ENCODE measurements around the gene ZNHIT2.

ZNHIT2 gene

DNA sequence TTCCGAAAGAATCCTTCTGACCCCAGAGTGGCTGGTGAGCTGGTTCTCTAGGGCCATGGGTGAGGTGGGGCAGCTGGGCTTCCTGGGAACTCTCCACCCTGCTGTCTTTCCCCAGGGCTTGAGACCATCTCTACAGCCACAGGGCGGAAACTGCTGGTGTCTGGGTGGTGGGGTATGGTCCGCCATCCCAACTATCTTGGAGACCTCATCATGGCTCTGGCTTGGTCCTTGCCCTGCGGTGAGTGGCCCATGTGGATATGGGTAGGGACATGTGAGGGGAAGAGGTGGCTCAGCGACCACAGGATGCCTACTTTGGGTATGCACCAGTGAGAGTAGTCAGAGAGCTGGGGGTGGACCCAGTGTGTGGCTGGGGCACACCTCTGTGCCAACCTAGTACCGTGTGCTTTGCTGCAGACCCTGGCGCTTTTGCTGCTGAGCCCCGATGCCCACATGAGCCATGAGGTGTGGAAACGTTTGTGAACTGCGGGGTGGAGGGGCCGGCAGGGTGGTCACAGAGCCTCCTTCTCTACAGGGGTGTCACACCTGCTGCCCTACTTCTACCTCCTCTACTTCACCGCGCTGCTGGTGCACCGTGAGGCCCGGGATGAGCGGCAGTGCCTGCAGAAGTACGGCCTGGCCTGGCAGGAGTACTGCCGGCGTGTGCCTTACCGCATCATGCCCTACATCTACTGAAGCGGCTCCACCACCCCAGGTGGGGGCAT is 2.0 kb downstream of the ZNHIT2 start:
- TF ChIP-seq POLR2AphosphoS5 (IDR thresholded peaks at IDR 0.05; ENCODE audit: low read depth, low read length) (no peak; the same call in 1 of the 2 replicates), POLR2A (IDR thresholded peaks at IDR 0.05; ENCODE audit: low read depth, low read length) (peak; percentile 62; the same call in 1 of the 2 replicates), TAF1 (IDR thresholded peaks at IDR 0.05; ENCODE audit: borderline replicate concordance, low read depth, low read length) (no peak)
- FAIRE-seq: no peak

DNA sequence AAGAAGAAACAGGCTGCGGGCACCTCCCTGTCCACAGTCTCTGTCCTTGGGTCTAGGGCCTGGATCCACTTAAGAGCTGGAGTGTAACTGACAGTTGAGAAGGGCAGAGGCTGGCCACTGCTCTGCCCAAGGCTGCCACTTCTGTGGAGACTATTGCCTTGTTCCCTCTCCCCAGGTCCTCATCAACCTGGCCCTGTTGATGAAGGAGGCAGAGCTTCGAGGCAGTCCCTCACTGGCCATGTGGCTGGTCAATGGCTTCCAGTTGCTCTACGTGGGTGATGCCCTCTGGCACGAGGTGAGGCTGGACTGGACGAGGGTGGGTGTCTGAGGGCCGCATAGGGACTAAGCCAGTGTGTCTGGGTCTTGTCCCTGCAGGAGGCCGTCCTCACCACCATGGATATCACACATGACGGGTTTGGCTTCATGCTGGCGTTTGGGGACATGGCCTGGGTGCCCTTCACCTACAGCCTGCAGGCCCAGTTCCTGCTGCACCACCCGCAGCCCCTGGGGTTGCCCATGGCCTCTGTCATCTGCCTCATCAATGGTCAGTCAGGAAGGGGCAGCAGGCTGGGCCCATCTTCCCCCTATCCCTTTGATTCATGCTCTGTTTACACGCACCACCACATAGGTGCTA is 2.8 kb downstream of the ZNHIT2 start:
- FAIRE-seq: no peak
- no peak for DNase-seq (ENCODE audit: insufficient read length)
- TF ChIP-seq POLR2A (IDR thresholded peaks at IDR 0.05; ENCODE audit: low read depth, low read length) (no peak; the same call in 1 of the 2 replicates), TAF1 (IDR thresholded peaks at IDR 0.05; ENCODE audit: borderline replicate concordance, low read depth, low read length) (no peak), POLR2AphosphoS5 (IDR thresholded peaks at IDR 0.05; ENCODE audit: low read depth, low read length) (no peak)

More for the DNA sequence above, 2.0 kb downstream of the ZNHIT2 start:
- no peak for DNase-seq (ENCODE audit: insufficient read length)

DNA sequence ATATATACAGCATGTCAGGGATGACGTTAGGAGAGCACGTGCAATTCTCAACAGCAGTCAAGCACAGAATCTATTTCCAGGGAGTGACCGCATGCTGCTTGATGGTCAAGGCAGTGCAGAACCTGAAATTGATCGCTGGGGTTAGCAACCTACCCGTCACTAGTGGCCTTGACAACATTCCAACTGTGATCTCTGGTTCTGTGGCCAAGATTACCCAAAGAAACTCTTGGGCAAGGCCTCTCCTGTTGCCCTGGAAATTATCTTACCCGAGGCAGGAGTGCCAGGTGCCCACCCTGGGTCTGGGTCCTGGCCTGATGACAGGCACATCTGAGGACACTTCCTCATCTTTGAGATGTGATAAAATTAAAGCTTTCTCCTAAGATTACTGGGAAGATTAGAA is 3.7 kb downstream of the ZNHIT2 start:
- TF ChIP-seq POLR2A (IDR thresholded peaks at IDR 0.05; ENCODE audit: low read depth, low read length): no peak
- no peak for TF ChIP-seq TAF1 (IDR thresholded peaks at IDR 0.05; ENCODE audit: borderline replicate concordance, low read depth, low read length)
- TF ChIP-seq POLR2AphosphoS5 (IDR thresholded peaks at IDR 0.05; ENCODE audit: low read depth, low read length): no peak
- DNase-seq (ENCODE audit: insufficient read length): no peak
- peak; percentile 17 for FAIRE-seq

DNA sequence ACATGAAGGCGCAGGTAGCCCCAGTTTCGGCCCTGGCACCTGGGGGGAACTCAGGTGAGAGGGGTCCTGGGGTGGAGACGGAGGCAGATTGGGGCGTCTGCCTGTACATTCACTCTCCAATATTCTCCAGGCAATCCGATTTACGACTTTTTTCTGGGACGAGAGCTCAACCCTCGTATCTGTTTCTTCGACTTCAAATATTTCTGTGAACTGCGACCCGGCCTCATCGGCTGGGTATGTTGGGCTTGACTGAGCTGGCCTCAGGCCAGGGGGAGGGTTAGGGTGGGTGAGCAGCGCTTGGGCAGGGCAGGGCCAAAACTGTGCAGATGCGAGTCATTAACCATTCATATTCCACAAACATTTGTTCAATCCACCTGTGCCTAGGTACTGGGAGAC is 4.1 kb downstream of the ZNHIT2 start:
- DNase-seq (ENCODE audit: insufficient read length) (no peak), FAIRE-seq (peak; percentile 40)
- TF ChIP-seq POLR2AphosphoS5 (IDR thresholded peaks at IDR 0.05; ENCODE audit: low read depth, low read length): no peak

- FAIRE-seq: peak; percentile 98
- TF ChIP-seq POLR2AphosphoS5 (IDR thresholded peaks at IDR 0.05; ENCODE audit: low read depth, low read length) (peak; percentile 59; the same call in 1 of the 2 replicates), TAF1 (IDR thresholded peaks at IDR 0.05; ENCODE audit: borderline replicate concordance, low read depth, low read length) (no peak)
- peak; percentile 75 for DNase-seq (ENCODE audit: insufficient read length)
Measured at GRCh38 chr11:65112546-65113360, 4.7 kb downstream of the ZNHIT2 start.

GRCh38 chr11:65111744-65112545 is 5.6 kb downstream of the ZNHIT2 start, which contains the start of gene TM7SF2:
Gene TM7SF2 (plus strand): TSS chr11:65111872. CDS start chr11:65112016, 144 bp downstream.
- DNase-seq (ENCODE audit: insufficient read length) (peak; percentile 97), FAIRE-seq (peak; percentile 100)
- TF ChIP-seq TAF1 (IDR thresholded peaks at IDR 0.05; ENCODE audit: borderline replicate concordance, low read depth, low read length) (peak; percentile 10; the same call in 1 of the 2 replicates), POLR2A (IDR thresholded peaks at IDR 0.05; ENCODE audit: low read depth, low read length) (peak; percentile 95), POLR2AphosphoS5 (IDR thresholded peaks at IDR 0.05; ENCODE audit: low read depth, low read length) (peak; percentile 87)

GRCh38 chr11:65111159-65111743 is 6.2 kb downstream of the ZNHIT2 start:
- DNase-seq (ENCODE audit: insufficient read length) (no peak), FAIRE-seq (no peak)

DNA sequence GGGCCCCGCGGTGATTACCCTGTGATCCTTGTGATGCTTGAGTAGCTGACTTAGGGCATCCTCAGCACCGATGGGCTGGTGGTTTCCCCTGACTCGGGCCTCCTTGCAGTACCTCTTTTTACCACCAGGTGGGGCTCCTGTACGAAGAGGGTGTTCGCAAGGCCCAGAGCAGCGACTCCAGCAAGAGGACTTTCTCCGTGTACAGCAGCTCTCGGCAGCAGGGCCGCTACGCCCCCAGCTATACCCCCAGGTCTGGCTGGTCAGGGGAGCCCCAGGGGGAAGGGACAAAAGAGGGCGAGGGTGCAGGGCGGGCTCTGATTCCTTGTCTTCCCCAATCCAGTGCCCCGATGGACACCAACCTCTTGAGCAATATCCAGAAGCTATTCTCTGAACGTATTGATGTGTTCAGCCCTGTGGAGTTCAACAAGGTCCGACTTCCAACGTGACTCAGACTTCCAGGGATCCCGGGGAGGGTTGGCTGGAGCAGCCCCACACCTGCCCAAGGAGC is 7.1 kb downstream of the ZNHIT2 start:
- DNase-seq (ENCODE audit: insufficient read length) (peak; percentile 88), FAIRE-seq (peak; percentile 98)
- no peak for TF ChIP-seq TAF1 (IDR thresholded peaks at IDR 0.05; ENCODE audit: borderline replicate concordance, low read depth, low read length)
- TF ChIP-seq POLR2A (IDR thresholded peaks at IDR 0.05; ENCODE audit: low read depth, low read length): no peak
- TF ChIP-seq POLR2AphosphoS5 (IDR thresholded peaks at IDR 0.05; ENCODE audit: low read depth, low read length): no peak

More at GRCh38 chr11:65111159-65111743, 6.2 kb downstream of the ZNHIT2 start:
- TF ChIP-seq POLR2A (IDR thresholded peaks at IDR 0.05; ENCODE audit: low read depth, low read length): no peak
- TF ChIP-seq TAF1 (IDR thresholded peaks at IDR 0.05; ENCODE audit: borderline replicate concordance, low read depth, low read length): no peak
- no peak for TF ChIP-seq POLR2AphosphoS5 (IDR thresholded peaks at IDR 0.05; ENCODE audit: low read depth, low read length)

GRCh38 chr11:65109231-65110198 is 8.0 kb downstream of the ZNHIT2 start:
- DNase-seq (ENCODE audit: insufficient read length): no peak
- TF ChIP-seq TAF1 (IDR thresholded peaks at IDR 0.05; ENCODE audit: borderline replicate concordance, low read depth, low read length): no peak
- 0 out of 2 replicates have a peak, but pooled peaks have one; percentile 10 for TF ChIP-seq POLR2AphosphoS5 (IDR thresholded peaks at IDR 0.05; ENCODE audit: low read depth, low read length)
- TF ChIP-seq POLR2A (IDR thresholded peaks at IDR 0.05; ENCODE audit: low read depth, low read length): peak; percentile 10; the same call in 1 of the 2 replicates
- FAIRE-seq: no peak
